ENCODE results near the gene PON3. TPM values are rescaled to one million over a fixed set of nuclear protein-coding genes. Genes with fewer than 3 reads are reported as not detected.

PON3 gene
- total and polyA plus RNA-seq, 2 of the 8 experiments (the other 6 are each of a cell fraction or from before 2014, with no cell fraction given) = not detected

DNA sequence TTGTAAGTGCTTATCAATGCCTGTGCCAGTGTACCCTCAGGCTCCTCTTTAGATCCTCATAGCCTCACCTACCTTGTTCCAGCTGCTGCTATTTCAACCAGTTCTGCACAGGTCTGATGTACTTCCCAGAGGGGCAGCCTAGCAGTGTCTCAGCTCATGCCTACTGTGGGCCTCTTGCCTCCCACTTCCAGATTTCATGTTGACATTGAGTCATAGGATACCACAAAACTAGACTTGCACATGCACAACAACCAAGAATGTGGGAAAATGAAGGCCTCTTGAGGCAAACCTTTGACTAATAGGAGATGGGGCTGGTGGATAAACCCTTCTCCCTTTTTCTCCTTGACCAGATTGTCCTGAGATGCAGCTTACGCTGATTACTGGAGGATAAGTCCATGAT, 31.0 kb downstream of the PON3 start:
- Histone ChIP-seq H4K20me1 (replicated peaks in 1 of 2; ENCODE audit: control insufficient read depth in 1 of 2, insufficient read depth in 2 of 2, low read length in 2 of 2) (no peaks in the 10 kb centered on the region), H3K4me3 (ENCODE audit: extremely low read depth in 1 of 4, insufficient read depth in 2 of 4, low read depth in 3 of 4, low read length in 4 of 4) (no peak overlapping the region), H3K36me3 (ENCODE audit: control insufficient read depth in 2 of 4, insufficient read depth in 4 of 4, low read length in 3 of 4) (no peaks in the 10 kb centered on the region), H4K8ac (ENCODE audit: extremely low read depth, insufficient read depth, low read length) (no peak overlapping the region), H3K14ac (ENCODE audit: insufficient read length) (no peak overlapping the region), H3K4me2 (ENCODE audit: insufficient read depth in 1 of 2, low read depth in 2 of 2, low read length in 2 of 2) (no peak overlapping the region), H3K23ac (ENCODE audit: insufficient read length) (no peak overlapping the region), H3K9me3 (ENCODE audit: insufficient read depth in 2 of 2, low read depth in 1 of 2, low read length in 1 of 2) (no peaks in the 10 kb centered on the region), H3K18ac (ENCODE audit: extremely low read depth, low read length) (no peak overlapping the region), H3K4me1 (replicated peaks in 1 of 4; ENCODE audit: control insufficient read depth in 3 of 4, insufficient read depth in 4 of 4, low read length in 3 of 4) (no peaks in the 10 kb centered on the region), H3K27me3 (replicated peaks in 1 of 4; ENCODE audit: control insufficient read depth in 3 of 4, extremely low read depth in 1 of 4, insufficient read depth in 3 of 4, low read length in 3 of 4) (no peaks in the 10 kb centered on the region), H4K5ac (ENCODE audit: insufficient read length, low read depth, low read length) (no peak overlapping the region), H2AFZ (ENCODE audit: low read length) (no peak overlapping the region), H3K4ac (replicated peaks; ENCODE audit: insufficient read length, low read depth, low read length) (no peak overlapping the region), H2BK20ac (ENCODE audit: low read length) (no peak overlapping the region), H3K27ac (ENCODE audit: low read depth, low read length) (no peak overlapping the region), H2BK15ac (ENCODE audit: low read length) (no peak overlapping the region), H3K56ac (replicated peaks; ENCODE audit: insufficient read length, low read depth, low read length) (no peak overlapping the region), H3K9ac (replicated peaks in 1 of 4; ENCODE audit: extremely low read depth in 1 of 4, low read depth in 3 of 4, low read length in 3 of 4) (no peak overlapping the region), H2BK12ac (ENCODE audit: low read depth, low read length) (no peak overlapping the region), H3K79me1 (ENCODE audit: low read depth, low read length) (no peaks in the 10 kb centered on the region), H4K91ac (replicated peaks; ENCODE audit: insufficient read length, low read length) (no peak overlapping the region), H3K79me2 (ENCODE audit: control insufficient read depth in 1 of 2, insufficient read depth in 2 of 2, low read length in 2 of 2) (no peaks in the 10 kb centered on the region), H2AK5ac (ENCODE audit: low read depth, low read length) (no peak overlapping the region), H2BK5ac (ENCODE audit: low read depth, low read length) (no peak overlapping the region), H2BK120ac (replicated peaks; ENCODE audit: low read depth, low read length) (no peak overlapping the region), H3K23me2 (ENCODE audit: low read depth, low read length) (no peaks in the 10 kb centered on the region)
- WGBS, 2 experiments (ENCODE audit: extremely low coverage in 1 of 2, insufficient coverage in 1 of 2, insufficient read length in 1 of 2, insufficient replicate concordance in 2 of 2, low coverage in 1 of 2, low lambda C conversion rate in 2 of 2, missing lambda C conversion rate in 1 of 2) = 100% methylated on average over 1 of the region's 1 CpG; no CpG with 5 or more reads in 1 of the 2 experiments
- DNase-seq (ENCODE audit: low read depth in 1 of 2, low spot score in 2 of 2) (no peak), FAIRE-seq (no peak)
- POLR2A ChIA-PET (ENCODE audit: partially characterized antibody) = no interaction called here
- no peak for TF ChIP-seq TCF12 (IDR thresholded peaks at IDR 0.05; ENCODE audit: low read depth, low read length)
- TF ChIP-seq JUN (IDR thresholded peaks at IDR 0.05; ENCODE audit: low read depth, low read length) = no peak
- TF ChIP-seq RBBP5 (IDR thresholded peaks at IDR 0.05; ENCODE audit: borderline replicate concordance, low read depth, low read length) = no peak
- no peak for TF ChIP-seq BRCA1 (IDR thresholded peaks at IDR 0.05; ENCODE audit: low read depth, low read length)
- TF ChIP-seq RNF2 (IDR thresholded peaks at IDR 0.05; ENCODE audit: borderline replicate concordance, low read depth, low read length, missing control alignments, poor library complexity, severe bottlenecking) = no peak
- no peak for TF ChIP-seq RAD21 (IDR thresholded peaks at IDR 0.05 in 1 of 2, conservative IDR thresholded peaks at IDR 0.05 in 1 of 2; ENCODE audit: low read depth in 2 of 2, low read length in 2 of 2)
- TF ChIP-seq, protein P1, sequence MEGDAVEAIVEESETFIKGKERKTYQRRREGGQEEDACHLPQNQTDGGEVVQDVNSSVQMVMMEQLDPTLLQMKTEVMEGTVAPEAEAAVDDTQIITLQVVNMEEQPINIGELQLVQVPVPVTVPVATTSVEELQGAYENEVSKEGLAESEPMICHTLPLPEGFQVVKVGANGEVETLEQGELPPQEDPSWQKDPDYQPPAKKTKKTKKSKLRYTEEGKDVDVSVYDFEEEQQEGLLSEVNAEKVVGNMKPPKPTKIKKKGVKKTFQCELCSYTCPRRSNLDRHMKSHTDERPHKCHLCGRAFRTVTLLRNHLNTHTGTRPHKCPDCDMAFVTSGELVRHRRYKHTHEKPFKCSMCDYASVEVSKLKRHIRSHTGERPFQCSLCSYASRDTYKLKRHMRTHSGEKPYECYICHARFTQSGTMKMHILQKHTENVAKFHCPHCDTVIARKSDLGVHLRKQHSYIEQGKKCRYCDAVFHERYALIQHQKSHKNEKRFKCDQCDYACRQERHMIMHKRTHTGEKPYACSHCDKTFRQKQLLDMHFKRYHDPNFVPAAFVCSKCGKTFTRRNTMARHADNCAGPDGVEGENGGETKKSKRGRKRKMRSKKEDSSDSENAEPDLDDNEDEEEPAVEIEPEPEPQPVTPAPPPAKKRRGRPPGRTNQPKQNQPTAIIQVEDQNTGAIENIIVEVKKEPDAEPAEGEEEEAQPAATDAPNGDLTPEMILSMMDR (IDR thresholded peaks at IDR 0.05; ENCODE audit: control extremely low read depth in 1 of 3, insufficient read depth in 1 of 3, low read depth in 1 of 3, low read length in 3 of 3) = no peak
- TF ChIP-seq, protein P2, sequence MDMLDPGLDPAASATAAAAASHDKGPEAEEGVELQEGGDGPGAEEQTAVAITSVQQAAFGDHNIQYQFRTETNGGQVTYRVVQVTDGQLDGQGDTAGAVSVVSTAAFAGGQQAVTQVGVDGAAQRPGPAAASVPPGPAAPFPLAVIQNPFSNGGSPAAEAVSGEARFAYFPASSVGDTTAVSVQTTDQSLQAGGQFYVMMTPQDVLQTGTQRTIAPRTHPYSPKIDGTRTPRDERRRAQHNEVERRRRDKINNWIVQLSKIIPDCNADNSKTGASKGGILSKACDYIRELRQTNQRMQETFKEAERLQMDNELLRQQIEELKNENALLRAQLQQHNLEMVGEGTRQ (IDR thresholded peaks at IDR 0.05; ENCODE audit: low read length) = no peak
- CTCF ChIA-PET (ENCODE audit: partially characterized antibody) = interaction anchor here (1.1 kb wide), 1 partner anchor 8 kb away, joined by 3 read pairs; no protein-coding TSS in a partner anchor
